Prostate gland (tissue), 2 donors: Measurements from ENCODE around the gene FOXRED2.

Experiments
- POLR2AphosphoS5 ChIP-seq: sonication (generic); formaldehyde crosslinking; IDR thresholded peaks from one replicate; pipeline ENCODE4 v1.6.1; 2017; ENCODE audit warnings: antibody characterized with exemption
- TF ChIP-seq, protein P1 (sequence below), 4 experiments: fragments of 200-600 bp in 2 of 4; fragments of 450-650 bp in 2 of 4; sonication (generic) in 2 of 4; IDR thresholded peaks; 1 replicate in 3 of 4; 2 replicates in 1 of 4; pipeline ENCODE4 v1.5.1; 2016 to 2019; ENCODE audit warnings: antibody characterized with exemption in 4 of 4, mild to moderate bottlenecking in 2 of 4, moderate library complexity in 2 of 4

DNA sequence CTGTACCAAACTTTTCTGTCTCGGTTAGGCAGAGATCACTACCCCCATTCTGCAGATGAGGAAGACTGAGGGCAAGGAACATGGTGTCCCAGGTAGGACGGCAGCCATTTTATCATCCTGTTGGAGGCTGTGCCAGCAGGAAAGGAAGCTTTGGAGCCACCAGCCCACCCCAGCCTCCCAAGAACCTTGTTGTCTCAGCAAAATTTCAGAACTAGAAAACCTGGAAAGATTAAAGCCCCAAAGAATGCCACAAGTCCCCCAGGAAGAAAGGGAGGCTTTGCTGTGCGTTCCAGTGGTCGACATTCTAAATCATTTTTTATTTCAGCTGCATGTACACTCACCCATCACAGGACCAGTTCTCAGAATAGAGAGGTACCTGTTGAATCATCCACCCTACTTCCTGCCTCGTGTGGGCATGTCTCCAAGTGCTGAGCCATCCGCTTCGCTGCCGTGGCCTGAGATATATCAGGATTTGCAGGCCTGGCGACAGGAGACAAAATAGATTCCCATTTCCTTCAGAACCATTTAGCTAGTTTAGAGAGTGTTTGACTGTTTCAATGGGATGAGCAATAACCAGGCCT is 35.1 kb upstream of the FOXRED2 start:
- TF ChIP-seq POLR2AphosphoS5, result no peak
- TF ChIP-seq, protein P1, sequence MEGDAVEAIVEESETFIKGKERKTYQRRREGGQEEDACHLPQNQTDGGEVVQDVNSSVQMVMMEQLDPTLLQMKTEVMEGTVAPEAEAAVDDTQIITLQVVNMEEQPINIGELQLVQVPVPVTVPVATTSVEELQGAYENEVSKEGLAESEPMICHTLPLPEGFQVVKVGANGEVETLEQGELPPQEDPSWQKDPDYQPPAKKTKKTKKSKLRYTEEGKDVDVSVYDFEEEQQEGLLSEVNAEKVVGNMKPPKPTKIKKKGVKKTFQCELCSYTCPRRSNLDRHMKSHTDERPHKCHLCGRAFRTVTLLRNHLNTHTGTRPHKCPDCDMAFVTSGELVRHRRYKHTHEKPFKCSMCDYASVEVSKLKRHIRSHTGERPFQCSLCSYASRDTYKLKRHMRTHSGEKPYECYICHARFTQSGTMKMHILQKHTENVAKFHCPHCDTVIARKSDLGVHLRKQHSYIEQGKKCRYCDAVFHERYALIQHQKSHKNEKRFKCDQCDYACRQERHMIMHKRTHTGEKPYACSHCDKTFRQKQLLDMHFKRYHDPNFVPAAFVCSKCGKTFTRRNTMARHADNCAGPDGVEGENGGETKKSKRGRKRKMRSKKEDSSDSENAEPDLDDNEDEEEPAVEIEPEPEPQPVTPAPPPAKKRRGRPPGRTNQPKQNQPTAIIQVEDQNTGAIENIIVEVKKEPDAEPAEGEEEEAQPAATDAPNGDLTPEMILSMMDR (IDR thresholded peaks at IDR 0.05), result no peak
